Erythroblast (primary cell): Measurements from ENCODE around the gene ZNF747.

ENCODE experiments used
- GATA1 ChIP-seq: IDR thresholded peaks from 2 replicates; pipeline ENCODE4 v1.6.1; 2011; ENCODE audit warnings: low read depth, mild to moderate bottlenecking, control low read depth, low read length, moderate library complexity
- POLR2A ChIP-seq: IDR thresholded peaks from 2 replicates; pipeline ENCODE4 v1.6.1; 2011; ENCODE audit warnings: mild to moderate bottlenecking, low read length

GRCh38 chr16:30485818-30486436, 48.7 kb downstream of the ZNF747 start:
- no peak for TF ChIP-seq POLR2A
- TF ChIP-seq GATA1, result no peak
